ENCODE results near the gene HOXB8.

- no peak for TF ChIP-seq POLR2AphosphoS5 (IDR thresholded peaks at IDR 0.05)
- no peak for TF ChIP-seq CTCF (IDR thresholded peaks at IDR 0.05)
These were observed 13.9 kb downstream of the HOXB8 start for GRCh38 chr17:48601207-48601538.

All from breast epithelium (tissue), 3 donors.